Tibial nerve (tissue), 3 donors: ENCODE results near the gene BARHL1.

ENCODE experiments used
- CTCF ChIP-seq, 5 experiments: fragments of 200-600 bp in 3 of 5; fragments of 450-650 bp in 2 of 5; sonication (generic) in 3 of 5; IDR thresholded peaks; one replicate each; pipeline ENCODE4 v1.5.1; 2016 to 2019; ENCODE audit warnings: antibody characterized with exemption in 5 of 5, mild to moderate bottlenecking in 3 of 5, moderate library complexity in 2 of 5
- POLR2A ChIP-seq, 2 donors: fragments of 450-650 bp; IDR thresholded peaks; one replicate each; pipeline ENCODE4 v1.6.1; 2017; ENCODE audit warnings: antibody characterized with exemption in 2 of 2, mild to moderate bottlenecking in 2 of 2, moderate library complexity in 2 of 2

GRCh38 chr9:132541051-132541450, 41.4 kb upstream of the BARHL1 start:
- TF ChIP-seq CTCF (IDR thresholded peaks at IDR 0.05) (no peak), POLR2A (IDR thresholded peaks at IDR 0.05) (no peak)
